HEK293 (cell line): ENCODE results near the gene KLHL29.

Experiments used
- CTCF ChIA-PET: fragments of 350-600 bp; formaldehyde crosslinking; extraction: SDS; loops from one replicate; lab custom pipeline; 2021; ENCODE audit warnings: antibody characterized with exemption; lab: Yijun Ruan, JAX
- POLR2A ChIA-PET: fragments of 300-600 bp; formaldehyde crosslinking; extraction: SDS; loops from one replicate; lab custom pipeline; 2020; ENCODE audit warnings: antibody characterized with exemption, inconsistent platforms; lab: Yijun Ruan, JAX
- H3K27ac ChIP-seq: fragments of 200-500 bp; sonication (Bioruptor generic); 2 replicates; pipeline ENCODE4 v1.5.1; 2014; ENCODE audit warnings: low read depth, low read length, control low read depth, inconsistent platforms; ENCODE audit errors: extremely low read depth
- H3K36me3 ChIP-seq, 2 experiments: fragments of 200-500 bp in 1 of 2; sonication (Bioruptor generic) in 1 of 2; 1 replicate in 1 of 2; 2 replicates in 1 of 2; pipeline ENCODE4 v1.5.1; 2014 to 2017; ENCODE audit warnings: inconsistent platforms in 2 of 2, low read length in 2 of 2; ENCODE audit not compliant: control insufficient read depth in 2 of 2, insufficient read depth in 1 of 2
- H3K4me1 ChIP-seq: fragments of 200-500 bp; sonication (Bioruptor generic); 2 replicates; pipeline ENCODE4 v1.5.1; 2014; ENCODE audit warnings: mild to moderate bottlenecking, low read length, inconsistent platforms; ENCODE audit not compliant: control insufficient read depth, insufficient read depth
- H3K4me3 ChIP-seq: 2 replicates; pipeline ENCODE4 v1.5.1; 2011; ENCODE audit warnings: low read depth, mild to moderate bottlenecking, control low read depth, low read length, moderate library complexity
- H3K9me3 ChIP-seq: fragments of 200-500 bp; sonication (Bioruptor generic); 2 replicates; pipeline ENCODE4 v1.5.1; 2014; ENCODE audit warnings: low read depth, low read length, inconsistent platforms; ENCODE audit not compliant: control insufficient read depth, insufficient read depth
- GLIS2 ChIP-seq: fragments of 450-650 bp; formaldehyde crosslinking; IDR thresholded peaks from 2 replicates; pipeline ENCODE4 v1.5.1; 2016; ENCODE audit warnings: missing biosample characterization, missing genetic modification characterization
- MYNN ChIP-seq: fragments of 450-650 bp; formaldehyde crosslinking; IDR thresholded peaks from 2 replicates; pipeline ENCODE4 v1.5.1; 2016; ENCODE audit warnings: missing biosample characterization, missing genetic modification characterization, borderline replicate concordance
- SCRT1 ChIP-seq: fragments of 450-650 bp; formaldehyde crosslinking; IDR thresholded peaks from 2 replicates; pipeline ENCODE4 v1.5.1; 2016; ENCODE audit warnings: missing biosample characterization, missing genetic modification characterization, borderline replicate concordance
- SP2 ChIP-seq: fragments of 450-650 bp; formaldehyde crosslinking; IDR thresholded peaks from 2 replicates; pipeline ENCODE4 v1.5.1; 2016; ENCODE audit warnings: missing biosample characterization, missing genetic modification characterization
- TRIM28 ChIP-seq: IDR thresholded peaks from 2 replicates; pipeline ENCODE4 v1.6.1; 2011; ENCODE audit warnings: low read length, control low read depth, borderline replicate concordance
- YY1 ChIP-seq: fragments of 450-650 bp; formaldehyde crosslinking; IDR thresholded peaks from 2 replicates; pipeline ENCODE4 v1.5.1; 2018; ENCODE audit warnings: missing biosample characterization, missing genetic modification characterization
- ZBTB20 ChIP-seq: fragments of 450-650 bp; formaldehyde crosslinking; IDR thresholded peaks from 2 replicates; pipeline ENCODE4 v1.5.1; 2016; ENCODE audit warnings: missing biosample characterization, missing genetic modification characterization
- ZBTB8A ChIP-seq: fragments of 450-650 bp; formaldehyde crosslinking; IDR thresholded peaks from 2 replicates; pipeline ENCODE4 v1.5.1; 2016; ENCODE audit warnings: missing biosample characterization, missing genetic modification characterization
- ZNF10 ChIP-seq: fragments of 450-650 bp; formaldehyde crosslinking; IDR thresholded peaks from 2 replicates; pipeline ENCODE4 v1.5.1; 2017; ENCODE audit warnings: missing biosample characterization, missing genetic modification characterization
- ZNF132 ChIP-seq: fragments of 450-650 bp; formaldehyde crosslinking; IDR thresholded peaks from 2 replicates; pipeline ENCODE4 v1.5.1; 2017; ENCODE audit warnings: missing biosample characterization, missing genetic modification characterization, borderline replicate concordance
- ZNF292 ChIP-seq: fragments of 450-650 bp; formaldehyde crosslinking; IDR thresholded peaks from 2 replicates; pipeline ENCODE4 v1.5.1; 2016; ENCODE audit warnings: low read depth, missing biosample characterization, missing genetic modification characterization, borderline replicate concordance
- ZNF530 ChIP-seq: fragments of 450-650 bp; formaldehyde crosslinking; IDR thresholded peaks from 2 replicates; pipeline ENCODE4 v1.5.1; 2016; ENCODE audit warnings: low read depth, missing biosample characterization, missing genetic modification characterization
- ZNF560 ChIP-seq: fragments of 450-650 bp; formaldehyde crosslinking; IDR thresholded peaks from 2 replicates; pipeline ENCODE4 v1.5.1; 2017; ENCODE audit warnings: missing biosample characterization, missing genetic modification characterization, borderline replicate concordance
- ZNF600 ChIP-seq: fragments of 450-650 bp; formaldehyde crosslinking; IDR thresholded peaks from 2 replicates; pipeline ENCODE4 v1.5.1; 2016; ENCODE audit warnings: missing biosample characterization, missing genetic modification characterization
- ZNF623 ChIP-seq: fragments of 450-650 bp; formaldehyde crosslinking; IDR thresholded peaks from 2 replicates; pipeline ENCODE4 v1.5.1; 2016; ENCODE audit warnings: missing biosample characterization, missing genetic modification characterization
- ZNF660 ChIP-seq: fragments of 450-650 bp; IDR thresholded peaks from 2 replicates; pipeline ENCODE4 v1.5.1; 2018; ENCODE audit warnings: missing biosample characterization, mild to moderate bottlenecking, missing genetic modification characterization
- ZNF701 ChIP-seq: fragments of 450-650 bp; formaldehyde crosslinking; IDR thresholded peaks from 2 replicates; pipeline ENCODE4 v1.5.1; 2016; ENCODE audit warnings: missing biosample characterization, missing genetic modification characterization
- ZNF747 ChIP-seq: fragments of 450-650 bp; formaldehyde crosslinking; IDR thresholded peaks from 2 replicates; pipeline ENCODE4 v1.5.1; 2016; ENCODE audit warnings: missing biosample characterization, missing genetic modification characterization
- ZNF776 ChIP-seq: fragments of 450-650 bp; formaldehyde crosslinking; IDR thresholded peaks from 2 replicates; pipeline ENCODE4 v1.5.0; 2017; ENCODE audit warnings: missing biosample characterization, missing genetic modification characterization, borderline replicate concordance
- TF ChIP-seq, protein P1 (sequence below): fragments of 450-650 bp; formaldehyde crosslinking; IDR thresholded peaks from 2 replicates; pipeline ENCODE4 v1.5.1; 2016; ENCODE audit warnings: missing biosample characterization, missing genetic modification characterization
- TF ChIP-seq, protein P2 (sequence below): fragments of 450-650 bp; formaldehyde crosslinking; IDR thresholded peaks from 2 replicates; pipeline ENCODE4 v1.5.1; 2016; ENCODE audit warnings: missing biosample characterization, missing genetic modification characterization
- TF ChIP-seq, protein P3 (sequence below): fragments of 450-650 bp; formaldehyde crosslinking; IDR thresholded peaks from 2 replicates; pipeline ENCODE4 v1.5.1; 2016; ENCODE audit warnings: missing biosample characterization, missing genetic modification characterization, borderline replicate concordance
- TF ChIP-seq, protein P4 (sequence below): fragments of 450-650 bp; formaldehyde crosslinking; IDR thresholded peaks from 2 replicates; pipeline ENCODE4 v1.5.1; 2016; ENCODE audit warnings: missing biosample characterization, missing genetic modification characterization, low read depth

KLHL29 gene

DNA sequence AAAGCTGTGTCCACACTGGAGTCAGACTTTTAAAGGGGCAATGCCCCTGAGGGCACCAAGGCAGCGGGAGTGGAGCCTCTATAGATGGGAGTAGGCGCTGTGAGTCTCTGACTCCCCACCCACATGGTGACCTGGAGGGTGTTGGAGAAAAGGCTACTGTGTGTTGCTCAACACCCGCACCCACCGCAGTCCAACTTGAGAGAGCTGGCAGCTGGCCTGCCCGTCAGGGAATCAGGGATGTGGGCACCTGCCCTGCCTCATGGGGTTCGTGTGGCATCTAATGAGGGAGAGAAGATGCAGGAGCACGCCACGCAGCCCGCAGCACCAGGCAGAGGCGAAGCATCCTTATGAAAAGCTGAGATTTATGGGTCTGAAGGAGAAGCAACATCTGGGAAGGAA lies 84.2 kb downstream of the KLHL29 start:
- Histone ChIP-seq H3K27ac (no peak overlapping the region), H3K36me3 (no peaks in the 10 kb centered on the region), H3K4me3 (no peak overlapping the region), H3K9me3 (no peaks in the 10 kb centered on the region), H3K4me1 (no peaks in the 10 kb centered on the region)
- CTCF ChIA-PET = no interaction called here
- TF ChIP-seq GLIS2 (tag by site-specific recombination) (no peak), ZNF776 (no peak)
- TF ChIP-seq, protein P1, sequence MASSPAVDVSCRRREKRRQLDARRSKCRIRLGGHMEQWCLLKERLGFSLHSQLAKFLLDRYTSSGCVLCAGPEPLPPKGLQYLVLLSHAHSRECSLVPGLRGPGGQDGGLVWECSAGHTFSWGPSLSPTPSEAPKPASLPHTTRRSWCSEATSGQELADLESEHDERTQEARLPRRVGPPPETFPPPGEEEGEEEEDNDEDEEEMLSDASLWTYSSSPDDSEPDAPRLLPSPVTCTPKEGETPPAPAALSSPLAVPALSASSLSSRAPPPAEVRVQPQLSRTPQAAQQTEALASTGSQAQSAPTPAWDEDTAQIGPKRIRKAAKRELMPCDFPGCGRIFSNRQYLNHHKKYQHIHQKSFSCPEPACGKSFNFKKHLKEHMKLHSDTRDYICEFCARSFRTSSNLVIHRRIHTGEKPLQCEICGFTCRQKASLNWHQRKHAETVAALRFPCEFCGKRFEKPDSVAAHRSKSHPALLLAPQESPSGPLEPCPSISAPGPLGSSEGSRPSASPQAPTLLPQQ (tag by site-specific recombination) = no peak
- POLR2A ChIA-PET = no interaction called here

DNA sequence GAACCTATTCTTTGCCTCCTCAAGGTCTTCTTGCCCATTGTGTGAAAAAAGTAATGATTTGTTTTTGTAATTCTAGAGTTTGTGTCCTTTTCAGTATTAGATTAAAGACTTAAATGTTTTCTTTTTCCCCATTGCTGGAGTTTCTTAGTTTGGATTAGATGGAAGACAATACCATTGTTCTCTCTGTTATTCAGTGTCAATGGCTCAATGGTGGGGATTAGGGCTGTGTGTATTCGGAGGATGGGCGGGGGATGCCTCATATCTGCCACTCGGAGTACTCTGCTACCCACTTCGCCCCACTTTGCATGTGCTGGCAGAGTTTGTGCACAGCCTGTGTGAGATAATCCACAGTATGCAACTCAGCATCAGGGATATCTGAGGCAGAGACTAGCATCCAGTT lies 90.1 kb downstream of the KLHL29 start:
- no peaks in the 10 kb centered on the region for H3K9me3 ChIP-seq
- no peaks in the 10 kb centered on the region for H3K36me3 ChIP-seq
- no peak overlapping the region for H3K27ac ChIP-seq
- CTCF ChIA-PET = interaction anchor here (0.7 kb wide), 1 partner anchor 124 kb away, joined by 3 read pairs; no protein-coding TSS in a partner anchor
- POLR2A ChIA-PET = no interaction called here
- H3K4me1 ChIP-seq = no peaks in the 10 kb centered on the region
- no peak overlapping the region for H3K4me3 ChIP-seq
- TF ChIP-seq ZNF560 (tag by site-specific recombination) = no peak
- no peak for TF ChIP-seq TRIM28
- TF ChIP-seq ZNF132 (tag by site-specific recombination) = no peak
- no peak for TF ChIP-seq SCRT1
- no peak for TF ChIP-seq ZNF660
- no peak for TF ChIP-seq ZBTB8A (tag by site-specific recombination)
- TF ChIP-seq MYNN (tag by site-specific recombination) = no peak
- no peak for TF ChIP-seq ZNF600 (tag by site-specific recombination)
- TF ChIP-seq ZNF623 (tag by site-specific recombination) = no peak
- no peak for TF ChIP-seq ZBTB20 (tag by site-specific recombination)
- no peak for TF ChIP-seq ZNF530 (tag by site-specific recombination)
- no peak for TF ChIP-seq ZNF701 (tag by site-specific recombination)
- TF ChIP-seq YY1 (tag by site-specific recombination) = no peak
- TF ChIP-seq, protein P2, sequence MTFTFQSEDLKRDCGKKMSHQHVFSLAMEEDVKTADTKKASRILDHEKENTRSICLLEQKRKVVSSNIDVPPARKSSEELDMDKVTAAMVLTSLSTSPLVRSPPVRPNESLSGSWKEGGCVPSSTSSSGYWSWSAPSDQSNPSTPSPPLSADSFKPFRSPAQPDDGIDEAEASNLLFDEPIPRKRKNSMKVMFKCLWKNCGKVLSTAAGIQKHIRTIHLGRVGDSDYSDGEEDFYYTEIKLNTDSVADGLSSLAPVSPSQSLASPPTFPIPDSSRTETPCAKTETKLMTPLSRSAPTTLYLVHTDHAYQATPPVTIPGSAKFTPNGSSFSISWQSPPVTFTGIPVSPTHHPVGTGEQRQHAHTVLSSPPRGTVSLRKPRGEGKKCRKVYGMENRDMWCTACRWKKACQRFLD (tag by site-specific recombination) = no peak
- TF ChIP-seq ZNF747 = no peak
- no peak for TF ChIP-seq ZNF10 (tag by site-specific recombination)
- TF ChIP-seq, protein P3, sequence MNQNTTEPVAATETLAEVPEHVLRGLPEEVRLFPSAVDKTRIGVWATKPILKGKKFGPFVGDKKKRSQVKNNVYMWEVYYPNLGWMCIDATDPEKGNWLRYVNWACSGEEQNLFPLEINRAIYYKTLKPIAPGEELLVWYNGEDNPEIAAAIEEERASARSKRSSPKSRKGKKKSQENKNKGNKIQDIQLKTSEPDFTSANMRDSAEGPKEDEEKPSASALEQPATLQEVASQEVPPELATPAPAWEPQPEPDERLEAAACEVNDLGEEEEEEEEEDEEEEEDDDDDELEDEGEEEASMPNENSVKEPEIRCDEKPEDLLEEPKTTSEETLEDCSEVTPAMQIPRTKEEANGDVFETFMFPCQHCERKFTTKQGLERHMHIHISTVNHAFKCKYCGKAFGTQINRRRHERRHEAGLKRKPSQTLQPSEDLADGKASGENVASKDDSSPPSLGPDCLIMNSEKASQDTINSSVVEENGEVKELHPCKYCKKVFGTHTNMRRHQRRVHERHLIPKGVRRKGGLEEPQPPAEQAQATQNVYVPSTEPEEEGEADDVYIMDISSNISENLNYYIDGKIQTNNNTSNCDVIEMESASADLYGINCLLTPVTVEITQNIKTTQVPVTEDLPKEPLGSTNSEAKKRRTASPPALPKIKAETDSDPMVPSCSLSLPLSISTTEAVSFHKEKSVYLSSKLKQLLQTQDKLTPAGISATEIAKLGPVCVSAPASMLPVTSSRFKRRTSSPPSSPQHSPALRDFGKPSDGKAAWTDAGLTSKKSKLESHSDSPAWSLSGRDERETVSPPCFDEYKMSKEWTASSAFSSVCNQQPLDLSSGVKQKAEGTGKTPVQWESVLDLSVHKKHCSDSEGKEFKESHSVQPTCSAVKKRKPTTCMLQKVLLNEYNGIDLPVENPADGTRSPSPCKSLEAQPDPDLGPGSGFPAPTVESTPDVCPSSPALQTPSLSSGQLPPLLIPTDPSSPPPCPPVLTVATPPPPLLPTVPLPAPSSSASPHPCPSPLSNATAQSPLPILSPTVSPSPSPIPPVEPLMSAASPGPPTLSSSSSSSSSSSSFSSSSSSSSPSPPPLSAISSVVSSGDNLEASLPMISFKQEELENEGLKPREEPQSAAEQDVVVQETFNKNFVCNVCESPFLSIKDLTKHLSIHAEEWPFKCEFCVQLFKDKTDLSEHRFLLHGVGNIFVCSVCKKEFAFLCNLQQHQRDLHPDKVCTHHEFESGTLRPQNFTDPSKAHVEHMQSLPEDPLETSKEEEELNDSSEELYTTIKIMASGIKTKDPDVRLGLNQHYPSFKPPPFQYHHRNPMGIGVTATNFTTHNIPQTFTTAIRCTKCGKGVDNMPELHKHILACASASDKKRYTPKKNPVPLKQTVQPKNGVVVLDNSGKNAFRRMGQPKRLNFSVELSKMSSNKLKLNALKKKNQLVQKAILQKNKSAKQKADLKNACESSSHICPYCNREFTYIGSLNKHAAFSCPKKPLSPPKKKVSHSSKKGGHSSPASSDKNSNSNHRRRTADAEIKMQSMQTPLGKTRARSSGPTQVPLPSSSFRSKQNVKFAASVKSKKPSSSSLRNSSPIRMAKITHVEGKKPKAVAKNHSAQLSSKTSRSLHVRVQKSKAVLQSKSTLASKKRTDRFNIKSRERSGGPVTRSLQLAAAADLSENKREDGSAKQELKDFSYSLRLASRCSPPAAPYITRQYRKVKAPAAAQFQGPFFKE (tag by site-specific recombination) = no peak
- TF ChIP-seq, protein P4, sequence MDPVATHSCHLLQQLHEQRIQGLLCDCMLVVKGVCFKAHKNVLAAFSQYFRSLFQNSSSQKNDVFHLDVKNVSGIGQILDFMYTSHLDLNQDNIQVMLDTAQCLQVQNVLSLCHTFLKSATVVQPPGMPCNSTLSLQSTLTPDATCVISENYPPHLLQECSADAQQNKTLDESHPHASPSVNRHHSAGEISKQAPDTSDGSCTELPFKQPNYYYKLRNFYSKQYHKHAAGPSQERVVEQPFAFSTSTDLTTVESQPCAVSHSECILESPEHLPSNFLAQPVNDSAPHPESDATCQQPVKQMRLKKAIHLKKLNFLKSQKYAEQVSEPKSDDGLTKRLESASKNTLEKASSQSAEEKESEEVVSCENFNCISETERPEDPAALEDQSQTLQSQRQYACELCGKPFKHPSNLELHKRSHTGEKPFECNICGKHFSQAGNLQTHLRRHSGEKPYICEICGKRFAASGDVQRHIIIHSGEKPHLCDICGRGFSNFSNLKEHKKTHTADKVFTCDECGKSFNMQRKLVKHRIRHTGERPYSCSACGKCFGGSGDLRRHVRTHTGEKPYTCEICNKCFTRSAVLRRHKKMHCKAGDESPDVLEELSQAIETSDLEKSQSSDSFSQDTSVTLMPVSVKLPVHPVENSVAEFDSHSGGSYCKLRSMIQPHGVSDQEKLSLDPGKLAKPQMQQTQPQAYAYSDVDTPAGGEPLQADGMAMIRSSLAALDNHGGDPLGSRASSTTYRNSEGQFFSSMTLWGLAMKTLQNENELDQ (tag by site-specific recombination) = no peak
- no peak for TF ChIP-seq SP2 (tag by site-specific recombination)
- TF ChIP-seq ZNF292 (tag by site-specific recombination) = no peak
